Prostate gland (tissue), 2 donors: Measurements from ENCODE around the gene FAM149B1.

ENCODE experiments used
- POLR2A ChIP-seq: fragments of 450-650 bp; IDR thresholded peaks from one replicate; pipeline ENCODE4 v1.6.1; 2016; ENCODE audit warnings: antibody characterized with exemption, mild to moderate bottlenecking
- POLR2AphosphoS5 ChIP-seq: sonication (generic); formaldehyde crosslinking; IDR thresholded peaks from one replicate; pipeline ENCODE4 v1.6.1; 2017; ENCODE audit warnings: antibody characterized with exemption
- TF ChIP-seq, protein P1 (sequence below), 4 experiments: fragments of 200-600 bp in 2 of 4; fragments of 450-650 bp in 2 of 4; sonication (generic) in 2 of 4; IDR thresholded peaks; 1 replicate in 3 of 4; 2 replicates in 1 of 4; pipeline ENCODE4 v1.5.1; 2016 to 2019; ENCODE audit warnings: antibody characterized with exemption in 4 of 4, mild to moderate bottlenecking in 2 of 4, moderate library complexity in 2 of 4

DNA sequence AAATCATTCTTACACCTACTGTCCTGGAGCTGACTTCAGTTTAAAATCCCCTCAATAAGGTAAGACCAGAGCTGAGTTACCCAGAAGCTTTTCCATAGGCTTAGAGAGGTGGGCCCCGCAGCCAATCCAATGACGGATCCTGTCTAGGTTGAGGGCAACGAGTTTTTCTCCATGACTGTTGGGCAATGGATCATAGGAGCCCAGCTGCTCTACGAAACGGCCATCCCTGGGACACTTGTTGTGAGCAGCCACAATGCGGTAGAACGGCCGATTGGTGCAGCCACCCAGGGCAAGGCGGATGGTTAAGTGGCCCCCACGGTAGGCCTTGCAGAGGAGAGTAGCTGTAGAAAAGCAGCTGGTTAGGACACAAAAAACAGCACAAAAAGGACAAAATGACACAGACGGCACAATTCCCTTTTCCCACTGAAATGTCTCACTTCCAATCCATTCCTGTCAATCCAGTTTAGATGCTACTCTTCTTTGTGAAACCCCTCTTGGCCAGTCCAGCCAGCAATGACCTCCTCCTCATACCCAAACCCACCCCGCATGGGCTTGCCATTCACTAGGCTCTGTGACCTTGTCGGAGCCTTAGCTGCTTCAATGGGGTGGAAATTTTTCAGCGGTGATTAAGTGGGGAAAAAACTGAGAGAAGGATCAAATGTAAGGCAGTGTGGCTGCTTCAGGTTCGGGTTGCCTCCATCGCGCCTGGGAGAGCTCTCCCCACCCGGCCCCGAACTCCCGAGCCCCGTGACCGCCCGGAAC is 83.9 kb downstream of the FAM149B1 start:
- TF ChIP-seq, protein P1, sequence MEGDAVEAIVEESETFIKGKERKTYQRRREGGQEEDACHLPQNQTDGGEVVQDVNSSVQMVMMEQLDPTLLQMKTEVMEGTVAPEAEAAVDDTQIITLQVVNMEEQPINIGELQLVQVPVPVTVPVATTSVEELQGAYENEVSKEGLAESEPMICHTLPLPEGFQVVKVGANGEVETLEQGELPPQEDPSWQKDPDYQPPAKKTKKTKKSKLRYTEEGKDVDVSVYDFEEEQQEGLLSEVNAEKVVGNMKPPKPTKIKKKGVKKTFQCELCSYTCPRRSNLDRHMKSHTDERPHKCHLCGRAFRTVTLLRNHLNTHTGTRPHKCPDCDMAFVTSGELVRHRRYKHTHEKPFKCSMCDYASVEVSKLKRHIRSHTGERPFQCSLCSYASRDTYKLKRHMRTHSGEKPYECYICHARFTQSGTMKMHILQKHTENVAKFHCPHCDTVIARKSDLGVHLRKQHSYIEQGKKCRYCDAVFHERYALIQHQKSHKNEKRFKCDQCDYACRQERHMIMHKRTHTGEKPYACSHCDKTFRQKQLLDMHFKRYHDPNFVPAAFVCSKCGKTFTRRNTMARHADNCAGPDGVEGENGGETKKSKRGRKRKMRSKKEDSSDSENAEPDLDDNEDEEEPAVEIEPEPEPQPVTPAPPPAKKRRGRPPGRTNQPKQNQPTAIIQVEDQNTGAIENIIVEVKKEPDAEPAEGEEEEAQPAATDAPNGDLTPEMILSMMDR (IDR thresholded peaks at IDR 0.05), result no peak
- no peak for TF ChIP-seq POLR2A
- TF ChIP-seq POLR2AphosphoS5, result no peak
